Pancreas (tissue), 10 donors: ENCODE measurements around the gene NCK2. TPM values are rescaled to one million over a fixed set of nuclear protein-coding genes. Genes with fewer than 3 reads are reported as not detected.

Experiments
- ATAC-seq, 4 donors: fragments of 200-7000 bp; cut with Tn5 transposase; one replicate each; pipeline versions ENCODE4 v1.8.0 to v1.9.1; 2020; ENCODE audit warnings: mild to moderate bottlenecking in 4 of 4, moderate library complexity in 4 of 4
- DNase-seq, 6 donors: peaks; one replicate each; pipeline ENCODE4 v3.0.0-alpha.2; 2020
- FAIRE-seq: peaks from 2 replicates; lab custom pipeline; 2012; peaks lifted over from hg19 to GRCh38; lab: Jason Lieb, UNC
- H3K27ac ChIP-seq, 4 donors: fragments of 200-600 bp; sonication (generic); 1 replicate in 3 of 4; 2 replicates in 1 of 4; pipeline versions ENCODE4 v1.5.0 to v1.8.0; 2020
- H3K27me3 ChIP-seq, 4 donors: fragments of 200-600 bp; one replicate each; pipeline ENCODE4 v1.8.0; 2021
- H3K36me3 ChIP-seq, 3 donors: fragments of 200-600 bp; sonication (generic) in 1 of 3; one replicate each; pipeline versions ENCODE4 v1.5.0 to v1.8.0; 2020 to 2021
- H3K4me1 ChIP-seq, 3 donors: fragments of 200-600 bp; one replicate each; pipeline ENCODE4 v1.8.0; 2021
- H3K4me3 ChIP-seq, 4 donors: fragments of 200-600 bp; sonication (generic) in 2 of 4; one replicate each; pipeline versions ENCODE4 v1.5.0 to v1.8.0; 2020 to 2021
- H3K9me3 ChIP-seq, 4 donors: fragments of 200-600 bp; one replicate each; pipeline ENCODE4 v1.8.0; 2021
- CTCF ChIP-seq, 4 donors: fragments of 200-600 bp; sonication (generic) in 3 of 4; IDR thresholded peaks; one replicate each; pipeline versions ENCODE4 v1.5.0 to v1.8.0; 2021; ENCODE audit warnings: antibody characterized with exemption in 4 of 4
- WGBS, 2 donors: extraction: QIAGEN DNeasy Blood & Tissue Kit; methylation state at CpG; one replicate each; pipeline ENCODE4 v1.1.7; 2013; 5-methylcytosine and 5-hydroxymethylcytosine counted together
- intact Hi-C, 3 donors: fragments of 100-400 bp; cut with DNase I; formaldehyde crosslinking; loops; one replicate each; pipeline versions ENCODE4 v1.11.1 to v1.14.2; 2022
- polyA plus RNA-seq, 2 donors: library from polyadenylated mRNA; stranded (reverse); fragments of 200-250 nt; gene quantifications; one replicate each; pipeline ENCODE4 v1.2.3, GENCODE V29; 2013
- total RNA-seq, 6 donors: library from RNA; stranded (reverse); fragmentation: NEBNext Ultra II Directional in 4 of 6; extraction: Animal tissue kit (Norgen Biotek cat#: 25700) in 4 of 6; gene quantifications; one replicate each; pipeline versions ENCODE4 v1.2.1 to v1.2.4, GENCODE V29; 2021 to 2023
- donor health status: healthy with polysubstance abuse.
- donor health status: DM: no; HTN: no; CAD: no; lungs with moderate emphysema.
- donor health status: DM: no; HTN: no; CAD: no.
- donor health status: control.
- donor health status: control.
- donor health status: Bipolar disorder and iron deficiency.
- donor health status: DM: yes; HTN: yes; CAD: no.
- donor health status: DM: no; HTN: no; CAD: no.
- donor health status: DM: no; HTN: no; CAD: no.
- donor health status: DM: yes; HTN: yes; CAD: no.

NCK2 gene
- total and polyA plus RNA-seq, 8 donors, result 28.4 to 57.6 (median 31.2) TPM

GRCh38 chr2:105812180-105813044 is 67.7 kb downstream of the NCK2 start:
- peaks cover 8 to 16% (median 12%) of the 10 kb centered on the region in 3 donors for H3K4me1 ChIP-seq
- H3K4me3 ChIP-seq, result no peak overlapping the region
- intact Hi-C loops, result no loop called here
- peaks cover 0 to 9% (median 0%) of the 10 kb centered on the region in 3 donors for H3K36me3 ChIP-seq
- no peak for TF ChIP-seq CTCF (IDR thresholded peaks at IDR 0.05)
- 37 to 39% methylated on average over 12 of the region's 12 CpGs for WGBS, 2 donors
- peak overlapping the region in 2 of 4 donors; percentile 52 to 68 for H3K27ac ChIP-seq
- no peaks in the 10 kb centered on the region for H3K27me3 ChIP-seq
- H3K9me3 ChIP-seq, result no peaks in the 10 kb centered on the region
- ATAC-seq (peak; percentile 63 to 86 (median 80)), DNase-seq (peak in 1 of 6 donors; percentile 15), FAIRE-seq (no peak)

GRCh38 chr2:105813045-105813315 is 68.3 kb downstream of the NCK2 start:
- no peak for TF ChIP-seq CTCF (IDR thresholded peaks at IDR 0.05)
- ATAC-seq, result no peak
- WGBS, 2 donors, result 65 to 73% methylated on average over 4 of the region's 4 CpGs

GRCh38 chr2:105813405-105813804 is 68.7 kb downstream of the NCK2 start:
- intact Hi-C loops, result no loop called here
- Histone ChIP-seq H3K9me3 (no peaks in the 10 kb centered on the region), H3K4me1 (peaks cover 8 to 16% (median 12%) of the 10 kb centered on the region in 3 donors), H3K36me3 (peaks cover 0 to 9% (median 0%) of the 10 kb centered on the region in 3 donors), H3K4me3 (no peak overlapping the region), H3K27ac (peak overlapping the region in 2 of 4 donors; percentile 52 to 68), H3K27me3 (no peaks in the 10 kb centered on the region)
- no peak for FAIRE-seq
- 78 to 83% methylated on average over 5 of the region's 5 CpGs for WGBS, 2 donors
- peak in 1 of 4 donors; percentile 6 for ATAC-seq
- DNase-seq, result no peak
- TF ChIP-seq CTCF (IDR thresholded peaks at IDR 0.05), result no peak

More at GRCh38 chr2:105813045-105813315, 68.3 kb downstream of the NCK2 start:
- Histone ChIP-seq H3K27me3 (no peaks in the 10 kb centered on the region), H3K4me3 (no peak overlapping the region), H3K27ac (peak overlapping the region in 2 of 4 donors; percentile 52 to 68), H3K9me3 (no peaks in the 10 kb centered on the region), H3K4me1 (peaks cover 8 to 16% (median 12%) of the 10 kb centered on the region in 3 donors), H3K36me3 (peaks cover 0 to 9% (median 0%) of the 10 kb centered on the region in 3 donors)
- no peak for FAIRE-seq
- no peak for DNase-seq
- intact Hi-C loops, result no loop called here

GRCh38 chr2:105814291-105814940 is 69.7 kb downstream of the NCK2 start:
- Histone ChIP-seq H3K27ac (peak overlapping the region in 1 of 4 donors; percentile 8), H3K4me3 (no peak overlapping the region), H3K4me1 (peaks cover 8 to 16% (median 12%) of the 10 kb centered on the region in 3 donors), H3K36me3 (peaks cover 0 to 9% (median 0%) of the 10 kb centered on the region in 3 donors), H3K27me3 (no peaks in the 10 kb centered on the region), H3K9me3 (no peaks in the 10 kb centered on the region)
- intact Hi-C loops, result no loop called here
- whole genome bisulfite sequencing, 2 donors, result 82 to 85% methylated on average over 9 of the region's 9 CpGs
- no peak for FAIRE-seq
- no peak for ATAC-seq
- DNase-seq, result no peak
- TF ChIP-seq CTCF (IDR thresholded peaks at IDR 0.05), result no peak
